Astrocyte (in vitro differentiated cells and primary cell): ENCODE results near the gene RFC1. TPM values are rescaled to one million over a fixed set of nuclear protein-coding genes. Genes with fewer than 3 reads are reported as not detected.

Experiments used
- DNase-seq: peaks from one replicate; pipeline ENCODE4 v3.0.0-alpha.2; 2010; ENCODE audit warnings: low read depth
- FAIRE-seq: peaks from 2 replicates; lab custom pipeline; 2011; peaks lifted over from hg19 to GRCh38; lab: Jason Lieb, UNC
- H2AFZ ChIP-seq: 2 replicates; pipeline ENCODE4 v1.6.0; 2012; ENCODE audit warnings: low read depth, low read length, inconsistent platforms
- H3K27ac ChIP-seq: 2 replicates; pipeline ENCODE4 v1.5.1; 2011; ENCODE audit warnings: low read depth, low read length, inconsistent platforms
- H3K27me3 ChIP-seq: 2 replicates; pipeline ENCODE4 v1.6.0; 2011; ENCODE audit warnings: low read length, inconsistent platforms; ENCODE audit not compliant: insufficient read depth
- H3K36me3 ChIP-seq: 2 replicates; pipeline ENCODE4 v1.5.1; 2011; ENCODE audit warnings: low read length, inconsistent platforms; ENCODE audit not compliant: insufficient read depth
- H3K4me1 ChIP-seq: 2 replicates; pipeline ENCODE4 v1.5.1; 2011; ENCODE audit warnings: low read length, inconsistent platforms; ENCODE audit not compliant: insufficient read depth
- H3K4me2 ChIP-seq: 2 replicates; pipeline ENCODE4 v1.6.0; 2012; ENCODE audit warnings: low read length, inconsistent platforms
- H3K4me3 ChIP-seq: 2 replicates; pipeline ENCODE4 v1.5.1; 2011; ENCODE audit warnings: low read depth, mild to moderate bottlenecking, low read length, inconsistent platforms; ENCODE audit not compliant: insufficient read depth
- H3K79me2 ChIP-seq: 2 replicates; pipeline ENCODE4 v1.6.0; 2012; ENCODE audit warnings: mild to moderate bottlenecking, low read length, inconsistent platforms; ENCODE audit not compliant: insufficient read depth
- H3K9ac ChIP-seq: 2 replicates; pipeline ENCODE4 v1.6.0; 2012; ENCODE audit warnings: mild to moderate bottlenecking, low read length, inconsistent platforms
- H3K9me3 ChIP-seq: 2 replicates; pipeline ENCODE4 v1.5.1; 2012; ENCODE audit warnings: low read depth, mild to moderate bottlenecking, low read length, inconsistent platforms; ENCODE audit not compliant: insufficient read depth
- H4K20me1 ChIP-seq: 2 replicates; pipeline ENCODE4 v1.6.0; 2012; ENCODE audit warnings: low read length, inconsistent platforms; ENCODE audit not compliant: insufficient read depth
- H3K27ac Mint-ChIP-seq: one replicate; pipeline ENCODE4 v1.8.0; 2021; ENCODE audit warnings: mild to moderate bottlenecking, mixed read lengths; ENCODE audit not compliant: unreplicated experiment
- H3K27me3 Mint-ChIP-seq: one replicate; pipeline ENCODE4 v1.8.0; 2021; ENCODE audit warnings: low read depth, mixed read lengths; ENCODE audit not compliant: unreplicated experiment
- H3K36me3 Mint-ChIP-seq: one replicate; pipeline ENCODE4 v1.8.0; 2021; ENCODE audit warnings: low read depth, mixed read lengths; ENCODE audit not compliant: unreplicated experiment
- H3K4me1 Mint-ChIP-seq: one replicate; pipeline ENCODE4 v1.8.0; 2021; ENCODE audit warnings: low read depth, mixed read lengths; ENCODE audit not compliant: unreplicated experiment
- H3K4me3 Mint-ChIP-seq: one replicate; pipeline ENCODE4 v1.8.0; 2021; ENCODE audit warnings: mild to moderate bottlenecking, moderate library complexity, mixed read lengths; ENCODE audit not compliant: unreplicated experiment
- H3K9me3 Mint-ChIP-seq: one replicate; pipeline ENCODE4 v1.8.0; 2021; ENCODE audit warnings: mild to moderate bottlenecking, mixed read lengths; ENCODE audit not compliant: unreplicated experiment
- EZH2 ChIP-seq: IDR thresholded peaks from 2 replicates; pipeline ENCODE4 v1.6.1; 2012; ENCODE audit warnings: mild to moderate bottlenecking, low read length, inconsistent platforms; ENCODE audit not compliant: insufficient read depth
- microRNA-seq: library from miRNA; unstranded; fragments of <30 nt; microRNA quantifications from one replicate; pipeline ENCODE4 v1.2.0, GENCODE V29; 2020
- total RNA-seq: library from RNA; stranded (reverse); gene quantifications from 2 replicates; pipeline ENCODE4 v1.2.1, GENCODE V29; 2021
- TF ChIP-seq, protein P1 (sequence below): IDR thresholded peaks from 2 replicates; pipeline ENCODE4 v1.5.1; 2011; ENCODE audit warnings: low read depth, mild to moderate bottlenecking, inconsistent platforms, low read length, moderate library complexity; ENCODE audit not compliant: insufficient read depth

RFC1 gene
- total RNA-seq, 1 donor from 2014 or later: 32.7 TPM

DNA sequence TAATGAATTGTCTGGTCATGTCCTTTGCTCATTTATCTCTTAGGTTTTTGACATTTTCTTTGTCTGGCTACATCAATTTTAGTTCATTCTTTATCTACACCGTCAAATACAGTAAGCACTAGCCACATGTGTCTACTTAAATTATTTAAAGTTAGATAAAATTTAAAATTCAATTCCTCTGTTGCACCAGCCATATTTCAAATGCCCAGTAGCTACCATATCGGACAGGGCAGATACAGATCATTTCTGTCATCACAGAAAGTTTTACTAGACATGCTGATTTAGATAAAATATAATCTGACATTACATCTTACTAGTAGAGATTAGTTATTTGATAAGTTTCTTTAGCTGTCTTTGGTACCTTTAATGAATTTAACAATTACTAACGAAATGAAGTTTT is 122.7 kb downstream of the RFC1 start:
- Histone ChIP-seq H3K4me1 (no peaks in the 10 kb centered on the region), H3K27ac (no peak overlapping the region), H3K4me2 (no peak overlapping the region), H3K4me3 (no peak overlapping the region), H2AFZ (no peak overlapping the region), H3K79me2 (no peaks in the 10 kb centered on the region), H4K20me1 (no peaks in the 10 kb centered on the region), H3K9me3 (no peaks in the 10 kb centered on the region), H3K36me3 (peaks cover 6% of the 10 kb centered on the region), H3K27me3 (no peaks in the 10 kb centered on the region), H3K9ac (no peak overlapping the region)
- Mint-ChIP-seq H3K36me3 (peaks cover 17% of the 10 kb centered on the region), H3K27ac (no peak overlapping the region), H3K4me1 (no peaks in the 10 kb centered on the region), H3K4me3 (no peak overlapping the region), H3K27me3 (no peaks in the 10 kb centered on the region), H3K9me3 (peaks cover 9% of the 10 kb centered on the region)
- TF ChIP-seq, protein P1, sequence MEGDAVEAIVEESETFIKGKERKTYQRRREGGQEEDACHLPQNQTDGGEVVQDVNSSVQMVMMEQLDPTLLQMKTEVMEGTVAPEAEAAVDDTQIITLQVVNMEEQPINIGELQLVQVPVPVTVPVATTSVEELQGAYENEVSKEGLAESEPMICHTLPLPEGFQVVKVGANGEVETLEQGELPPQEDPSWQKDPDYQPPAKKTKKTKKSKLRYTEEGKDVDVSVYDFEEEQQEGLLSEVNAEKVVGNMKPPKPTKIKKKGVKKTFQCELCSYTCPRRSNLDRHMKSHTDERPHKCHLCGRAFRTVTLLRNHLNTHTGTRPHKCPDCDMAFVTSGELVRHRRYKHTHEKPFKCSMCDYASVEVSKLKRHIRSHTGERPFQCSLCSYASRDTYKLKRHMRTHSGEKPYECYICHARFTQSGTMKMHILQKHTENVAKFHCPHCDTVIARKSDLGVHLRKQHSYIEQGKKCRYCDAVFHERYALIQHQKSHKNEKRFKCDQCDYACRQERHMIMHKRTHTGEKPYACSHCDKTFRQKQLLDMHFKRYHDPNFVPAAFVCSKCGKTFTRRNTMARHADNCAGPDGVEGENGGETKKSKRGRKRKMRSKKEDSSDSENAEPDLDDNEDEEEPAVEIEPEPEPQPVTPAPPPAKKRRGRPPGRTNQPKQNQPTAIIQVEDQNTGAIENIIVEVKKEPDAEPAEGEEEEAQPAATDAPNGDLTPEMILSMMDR: no peak
- TF ChIP-seq EZH2: no peak
- DNase-seq (no peak), FAIRE-seq (no peak)

Small RNAs within 50 kb of the gene (microRNA-seq; reads per million reads assigned to microRNA genes)
- gene MIR5591: not detected

Other genes with a start within 250 kb of the RFC1 start
- 14.1 and 18.0 TPM in 2 replicates for gene WDR19, start 183.8 kb downstream of the RFC1 start, total RNA-seq
- gene KLB, start 40.6 kb upstream of the RFC1 start, total RNA-seq: not detected in 2 replicates
- 963 and 1,047 TPM in 2 replicates for gene RPL9, start 92.6 kb upstream of the RFC1 start, total RNA-seq
- gene LIAS, start 92.7 kb upstream of the RFC1 start, total RNA-seq: 9.6 and 11.0 TPM in 2 replicates
- 111 and 114 TPM in 2 replicates for gene UGDH, start 161.1 kb upstream of the RFC1 start, total RNA-seq